Spleen (tissue), 11 donors: Measurements from ENCODE around the gene ANKRD44. TPM values are rescaled to one million over a fixed set of nuclear protein-coding genes. Genes with fewer than 3 reads are reported as not detected.

Experiments used
- DNase-seq: peaks from one replicate; pipeline ENCODE4 v3.0.0-alpha.2; 2020
- H3K27ac ChIP-seq, 8 donors: fragments of 200-600 bp; sonication (generic) in 7 of 8; 1 replicate in 4 of 8; 2 replicates in 4 of 8; pipeline versions ENCODE4 v1.5.0 to v1.8.0; 2016 to 2021; ENCODE audit warnings: inconsistent platforms in 4 of 8, mild to moderate bottlenecking in 4 of 8, moderate library complexity in 1 of 8
- H3K27me3 ChIP-seq, 7 donors: fragments of 200-600 bp; sonication (generic) in 6 of 7; replicated peaks in 1 of 7; 1 replicate in 4 of 7; 2 replicates in 3 of 7; pipeline versions ENCODE4 v1.5.0 to v1.8.0; 2016 to 2021; ENCODE audit warnings: inconsistent platforms in 3 of 7, mild to moderate bottlenecking in 1 of 7
- H3K36me3 ChIP-seq, 6 donors: fragments of 200-600 bp; sonication (generic) in 5 of 6; 1 replicate in 4 of 6; 2 replicates in 2 of 6; pipeline versions ENCODE4 v1.5.0 to v1.8.0; 2016 to 2021; ENCODE audit warnings: inconsistent platforms in 2 of 6
- H3K4me1 ChIP-seq, 6 donors: fragments of 200-600 bp; sonication (generic) in 5 of 6; 1 replicate in 3 of 6; 2 replicates in 3 of 6; pipeline versions ENCODE4 v1.5.0 to v1.8.0; 2016 to 2021; ENCODE audit warnings: inconsistent platforms in 3 of 6
- H3K4me3 ChIP-seq, 8 donors: fragments of 200-600 bp; sonication (generic) in 7 of 8; 1 replicate in 4 of 8; 2 replicates in 4 of 8; pipeline versions ENCODE4 v1.5.0 to v1.8.0; 2016 to 2021; ENCODE audit warnings: inconsistent platforms in 4 of 8, mild to moderate bottlenecking in 4 of 8, moderate library complexity in 2 of 8
- H3K9me3 ChIP-seq, 8 donors: fragments of 200-600 bp; sonication (generic) in 7 of 8; 1 replicate in 4 of 8; 2 replicates in 4 of 8; pipeline versions ENCODE4 v1.5.0 to v1.8.0; 2016 to 2021; ENCODE audit warnings: inconsistent platforms in 4 of 8
- CTCF ChIP-seq, 11 experiments: fragments of 200-600 bp in 7 of 11; fragments of 450-650 bp in 4 of 11; sonication (generic) in 4 of 11; IDR thresholded peaks in 8 of 11; conservative IDR thresholded peaks in 3 of 11; 1 replicate in 7 of 11; 2 replicates in 4 of 11; pipeline versions ENCODE4 v1.4.0 to v1.8.0; 2016 to 2021; ENCODE audit warnings: antibody characterized with exemption in 11 of 11, inconsistent platforms in 4 of 11, mild to moderate bottlenecking in 1 of 11
- POLR2A ChIP-seq, 3 donors: fragments of 450-650 bp; IDR thresholded peaks; one replicate each; pipeline ENCODE4 v1.5.1; 2017; ENCODE audit warnings: antibody characterized with exemption in 3 of 3, mild to moderate bottlenecking in 1 of 3
- POLR2AphosphoS5 ChIP-seq, 3 donors: sonication (generic); formaldehyde crosslinking; IDR thresholded peaks; one replicate each; pipeline ENCODE4 v1.5.1; 2017; ENCODE audit warnings: antibody characterized with exemption in 3 of 3
- WGBS, 5 donors: extraction: QIAGEN DNeasy Blood & Tissue Kit in 3 of 5; methylation state at CpG; one replicate each; pipeline versions ENCODE4 v1.1.5 to v1.1.7; 2013 to 2018; 5-methylcytosine and 5-hydroxymethylcytosine counted together
- intact Hi-C: fragments of 100-400 bp; cut with DNase I; formaldehyde crosslinking; loops from one replicate; pipeline ENCODE4 v1.15.0; 2023; ENCODE audit warnings: low total_unique reads
- polyA plus RNA-seq, 3 donors: library from polyadenylated mRNA; stranded (reverse); fragments of 200-250 nt; gene quantifications; one replicate each; pipeline ENCODE4 v1.2.1, GENCODE V29; 2013
- total RNA-seq, 7 donors: library from RNA; depleted of rRNA in 3 of 7; stranded (reverse); fragments of >200 nt in 3 of 7; fragmentation: NEBNext Ultra II Directional in 4 of 7; extraction: Animal tissue kit (Norgen Biotek cat#: 25700) in 4 of 7; gene quantifications; one replicate each; pipeline versions ENCODE4 v1.1.0 to v1.2.1, GENCODE V29; 2016 to 2021
- donor health status: healthy with polysubstance abuse.
- donor health status: DM: no; HTN: no; CAD: no; lungs with moderate emphysema.
- donor health status: DM: no; HTN: no; CAD: no.
- donor health status: Bipolar disorder and iron deficiency.
- donor health status: healthy.
- donor health status: DM: no; HTN: no; CAD: no.
- donor health status: DM: yes; HTN: yes; CAD: no.

Gene ANKRD44
- total and polyA plus RNA-seq, 10 donors, result 16.0 to 183 (median 140) TPM

- TF ChIP-seq CTCF (IDR thresholded peaks at IDR 0.05 in 8 of 11, conservative IDR thresholded peaks at IDR 0.05 in 3 of 11) (no peak), POLR2AphosphoS5 (IDR thresholded peaks at IDR 0.05) (no peak), POLR2A (IDR thresholded peaks at IDR 0.05) (no peak)
- WGBS, 5 donors, result 80 to 88% (median 82%) methylated on average over 7 of the region's 7 CpGs
- Histone ChIP-seq H3K9me3 (peaks cover 0 to 8% (median 0%) of the 10 kb centered on the region in 8 donors), H3K4me3 (no peak overlapping the region), H3K4me1 (peaks cover 3 to 68% (median 35%) of the 10 kb centered on the region in 6 donors), H3K27me3 (no peaks in the 10 kb centered on the region), H3K36me3 (peaks cover 0 to 70% (median 30%) of the 10 kb centered on the region in 6 donors), H3K27ac (no peak overlapping the region)
- intact Hi-C loops, result no loop called here
- DNase-seq, result no peak
Measured at GRCh38 chr2:197124639-197125390, 185.8 kb downstream of the ANKRD44 start.

DNA sequence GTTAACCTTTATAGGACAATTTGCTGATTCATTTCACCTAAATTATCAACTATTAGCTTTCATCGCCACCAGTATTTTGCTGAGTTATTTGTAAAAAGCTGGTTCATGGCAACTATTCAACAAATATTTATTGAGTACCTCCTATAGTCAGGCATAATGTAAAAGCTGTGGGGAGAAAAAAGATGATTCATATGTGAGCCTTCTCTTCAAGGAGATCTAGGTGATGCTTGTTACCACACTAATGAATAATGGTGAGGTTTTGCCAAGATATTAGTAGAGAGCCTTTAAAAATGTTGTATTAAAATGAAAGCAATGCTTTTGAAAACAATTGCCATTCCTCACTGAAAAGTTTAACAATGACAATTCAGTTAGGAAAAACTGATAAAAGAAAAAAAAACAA, 187.8 kb downstream of the ANKRD44 start:
- peaks cover 0 to 90% (median 30%) of the 10 kb centered on the region in 6 donors for H3K36me3 ChIP-seq
- no peak for DNase-seq
- peaks cover 0 to 48% (median 20%) of the 10 kb centered on the region in 6 donors for H3K4me1 ChIP-seq
- H3K27me3 ChIP-seq, result no peaks in the 10 kb centered on the region
- TF ChIP-seq CTCF (IDR thresholded peaks at IDR 0.05 in 8 of 11, conservative IDR thresholded peaks at IDR 0.05 in 3 of 11) (no peak), POLR2A (IDR thresholded peaks at IDR 0.05) (no peak), POLR2AphosphoS5 (IDR thresholded peaks at IDR 0.05) (no peak)
- H3K9me3 ChIP-seq, result peaks cover 0 to 2% (median 0%) of the 10 kb centered on the region in 8 donors
- H3K27ac ChIP-seq, result peak overlapping the region in 2 of 8 donors; percentile 19 to 53
- H3K4me3 ChIP-seq, result no peak overlapping the region
- intact Hi-C loops, result no loop called here
- 89 to 97% (median 93%) methylated on average over 1 of the region's 1 CpG for WGBS, 5 donors

DNA sequence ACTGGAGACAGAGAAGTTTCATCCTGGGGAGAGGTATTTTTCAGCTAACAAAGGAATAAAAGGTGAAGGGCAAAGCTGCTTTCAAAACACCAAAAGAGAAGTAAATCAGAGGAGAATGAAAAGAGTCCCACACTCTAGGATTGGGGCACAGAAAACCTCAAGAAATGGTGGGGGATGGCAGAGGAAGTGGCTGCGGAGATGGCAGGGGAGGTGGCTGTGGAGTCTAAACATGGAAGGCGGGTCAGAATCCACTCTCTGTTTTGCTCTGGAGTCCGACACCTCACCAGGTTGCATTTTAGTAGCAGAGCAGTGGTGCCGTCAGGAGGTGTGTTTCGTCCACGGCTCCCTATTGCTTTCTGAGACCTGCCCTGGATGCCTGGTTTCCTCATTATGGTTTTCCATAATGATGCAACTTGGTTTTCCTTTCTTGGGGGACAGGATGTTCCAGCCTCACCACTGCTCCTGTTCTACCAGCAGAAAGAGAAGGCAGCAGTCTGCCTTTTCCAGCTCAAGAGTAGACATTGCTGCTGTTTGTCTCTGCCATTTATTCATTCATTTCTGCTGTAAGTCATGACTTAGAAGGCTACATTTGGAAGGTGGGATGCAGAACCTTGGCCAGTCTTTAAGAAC, 188.7 kb downstream of the ANKRD44 start:
- H3K36me3 ChIP-seq, result peaks cover 0 to 98% (median 34%) of the 10 kb centered on the region in 6 donors
- TF ChIP-seq CTCF (IDR thresholded peaks at IDR 0.05 in 8 of 11, conservative IDR thresholded peaks at IDR 0.05 in 3 of 11) (no peak), POLR2AphosphoS5 (IDR thresholded peaks at IDR 0.05) (no peak), POLR2A (IDR thresholded peaks at IDR 0.05) (no peak)
- intact Hi-C loops, result no loop called here

DNA sequence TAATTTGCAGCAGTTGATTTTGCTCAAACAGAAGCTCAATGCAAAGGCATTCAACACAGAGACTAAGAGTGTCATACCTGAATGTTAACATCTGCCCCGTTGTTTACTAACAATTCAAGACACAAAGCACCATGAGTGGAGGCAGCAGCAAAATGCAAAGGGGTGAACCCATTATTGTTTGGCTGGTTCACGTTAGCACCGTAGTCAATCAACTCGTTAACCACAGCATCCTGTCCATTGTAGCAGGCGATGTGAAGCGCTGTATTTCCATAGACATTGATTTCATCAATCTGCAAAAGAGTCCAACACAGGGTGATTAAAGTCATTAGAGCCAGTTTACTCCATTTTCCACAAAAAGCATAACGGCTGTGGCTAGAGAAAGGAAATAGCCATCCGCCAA, 189.3 kb downstream of the ANKRD44 start:
- no peak for DNase-seq
- Histone ChIP-seq H3K27me3 (no peaks in the 10 kb centered on the region), H3K27ac (peak overlapping the region in 3 of 8 donors; percentile 22 to 53 (median 23)), H3K36me3 (peaks cover 0 to 98% (median 34%) of the 10 kb centered on the region in 6 donors), H3K9me3 (no peaks in the 10 kb centered on the region), H3K4me3 (no peak overlapping the region), H3K4me1 (peaks cover 7 to 43% (median 18%) of the 10 kb centered on the region in 6 donors)
- peak in 1 of 3 donors; percentile 45 for TF ChIP-seq POLR2AphosphoS5 (IDR thresholded peaks at IDR 0.05)
- no peak for TF ChIP-seq CTCF (IDR thresholded peaks at IDR 0.05 in 8 of 11, conservative IDR thresholded peaks at IDR 0.05 in 3 of 11)
- no peak for TF ChIP-seq POLR2A (IDR thresholded peaks at IDR 0.05)
- intact Hi-C loops, result no loop called here
- 73 to 78% (median 75%) methylated on average over 8 of the region's 8 CpGs for WGBS, 5 donors

More for the DNA sequence above, 188.7 kb downstream of the ANKRD44 start:
- no peak overlapping the region for H3K4me3 ChIP-seq
- peaks cover 1 to 43% (median 17%) of the 10 kb centered on the region in 6 donors for H3K4me1 ChIP-seq
- WGBS, 5 donors, result 64 to 78% (median 77%) methylated on average over 6 of the region's 6 CpGs
- H3K27ac ChIP-seq, result peak overlapping the region in 3 of 8 donors; percentile 22 to 53 (median 23)
- DNase-seq, result no peak
- no peaks in the 10 kb centered on the region for H3K27me3 ChIP-seq
- H3K9me3 ChIP-seq, result no peaks in the 10 kb centered on the region
